ENCODE results near the gene PPIL4. TPM values are rescaled to one million over a fixed set of nuclear protein-coding genes. Genes with fewer than 3 reads are reported as not detected.

The PPIL4 gene
- total and polyA plus RNA-seq, 8 donors, result 6.5 to 14.2 (median 8.8) TPM

- no peaks in the 10 kb centered on the region for H3K36me3 ChIP-seq
- no peaks in the 10 kb centered on the region for H3K9me3 ChIP-seq
- DNase-seq, result no peak
- ATAC-seq, result peak in 3 of 4 donors; percentile 21 to 48 (median 40)
- no peak for TF ChIP-seq CTCF (IDR thresholded peaks at IDR 0.05)
- 73 to 82% methylated on average over 22 of the region's 22 CpGs for WGBS, 2 donors
- no peak within 1 kb of the TSS for H3K27ac ChIP-seq
- no peaks in the 10 kb centered on the region for H3K4me1 ChIP-seq
- no peak for FAIRE-seq
- intact Hi-C loops (cut with DNase I), result no loop called here
- H3K27me3 ChIP-seq, result no peaks in the 10 kb centered on the region
- no peak within 1 kb of the TSS for H3K4me3 ChIP-seq
Measured at GRCh38 chr6:149484733-149485700, 60.8 kb downstream of the PPIL4 start, which contains the start of gene ZC3H12D. Gene ZC3H12D, minus strand, starts transcription at chr6:149485014. Its CDS starts 10,471 bp downstream, at chr6:149474543.

DNA sequence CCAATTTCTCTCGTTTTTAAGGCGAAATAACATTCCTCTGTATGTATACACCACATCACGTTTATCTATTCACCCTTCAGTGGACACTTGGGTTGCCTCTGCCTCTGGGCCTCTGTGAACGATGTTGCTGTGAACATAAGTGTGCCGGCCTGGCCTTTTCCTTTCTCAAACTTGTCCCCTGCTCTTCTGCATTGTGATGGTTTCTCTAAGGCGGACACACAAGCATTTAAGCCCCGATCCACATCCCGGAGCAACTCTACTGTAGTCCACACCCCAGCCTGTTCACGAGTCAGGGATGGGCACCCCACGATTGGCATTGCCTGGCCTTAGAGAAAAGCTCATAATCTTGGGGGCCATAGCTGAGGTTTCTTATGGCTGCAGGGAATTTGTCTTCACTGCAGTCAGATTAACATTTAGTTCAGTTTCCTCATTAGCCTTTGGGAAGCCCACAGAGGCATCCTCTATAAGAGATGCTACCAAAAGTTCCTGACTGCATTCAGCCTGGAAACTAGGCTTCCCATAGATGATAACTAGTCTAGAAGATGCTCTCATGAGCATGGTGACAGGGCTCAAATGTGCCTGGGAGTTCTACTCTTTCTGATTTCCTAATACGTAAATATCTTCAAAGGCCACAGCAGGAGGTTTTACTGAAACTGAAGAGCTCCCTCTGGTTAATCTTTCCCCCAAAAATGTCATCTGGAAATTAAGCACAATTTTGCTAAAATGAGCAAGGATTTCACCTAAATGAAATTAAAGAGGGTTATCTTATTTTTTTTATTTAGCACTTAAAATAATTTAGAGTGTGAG is 61.8 kb downstream of the PPIL4 start:
- intact Hi-C loops (cut with DNase I), result no loop called here
- TF ChIP-seq CTCF (IDR thresholded peaks at IDR 0.05), result no peak
- ATAC-seq (no peak), FAIRE-seq (no peak), DNase-seq (no peak)
- 81 to 85% methylated on average over 11 of the region's 11 CpGs for WGBS, 2 donors
- no peaks in the 10 kb centered on the region for H3K4me1 ChIP-seq
- H3K9me3 ChIP-seq, result no peaks in the 10 kb centered on the region
- no peaks in the 10 kb centered on the region for H3K27me3 ChIP-seq
- H3K4me3 ChIP-seq, result no peak overlapping the region
- H3K36me3 ChIP-seq, result no peaks in the 10 kb centered on the region
- H3K27ac ChIP-seq, result peak overlapping the region in 1 of 4 donors; percentile 59

GRCh38 chr6:149483334-149483725 is 62.5 kb downstream of the PPIL4 start:
- H3K4me1 ChIP-seq, result no peaks in the 10 kb centered on the region
- WGBS, 2 donors, result 85 to 86% methylated on average over 3 of the region's 3 CpGs
- H3K36me3 ChIP-seq, result no peaks in the 10 kb centered on the region
- ATAC-seq (peak in 2 of 4 donors; percentile 4 to 38), DNase-seq (no peak), FAIRE-seq (no peak)
- TF ChIP-seq CTCF (IDR thresholded peaks at IDR 0.05), result no peak
- H3K27me3 ChIP-seq, result no peaks in the 10 kb centered on the region
- H3K27ac ChIP-seq, result peak overlapping the region in 1 of 4 donors; percentile 59
- no peak overlapping the region for H3K4me3 ChIP-seq
- H3K9me3 ChIP-seq, result no peaks in the 10 kb centered on the region
- intact Hi-C loops (cut with DNase I), result no loop called here

DNA sequence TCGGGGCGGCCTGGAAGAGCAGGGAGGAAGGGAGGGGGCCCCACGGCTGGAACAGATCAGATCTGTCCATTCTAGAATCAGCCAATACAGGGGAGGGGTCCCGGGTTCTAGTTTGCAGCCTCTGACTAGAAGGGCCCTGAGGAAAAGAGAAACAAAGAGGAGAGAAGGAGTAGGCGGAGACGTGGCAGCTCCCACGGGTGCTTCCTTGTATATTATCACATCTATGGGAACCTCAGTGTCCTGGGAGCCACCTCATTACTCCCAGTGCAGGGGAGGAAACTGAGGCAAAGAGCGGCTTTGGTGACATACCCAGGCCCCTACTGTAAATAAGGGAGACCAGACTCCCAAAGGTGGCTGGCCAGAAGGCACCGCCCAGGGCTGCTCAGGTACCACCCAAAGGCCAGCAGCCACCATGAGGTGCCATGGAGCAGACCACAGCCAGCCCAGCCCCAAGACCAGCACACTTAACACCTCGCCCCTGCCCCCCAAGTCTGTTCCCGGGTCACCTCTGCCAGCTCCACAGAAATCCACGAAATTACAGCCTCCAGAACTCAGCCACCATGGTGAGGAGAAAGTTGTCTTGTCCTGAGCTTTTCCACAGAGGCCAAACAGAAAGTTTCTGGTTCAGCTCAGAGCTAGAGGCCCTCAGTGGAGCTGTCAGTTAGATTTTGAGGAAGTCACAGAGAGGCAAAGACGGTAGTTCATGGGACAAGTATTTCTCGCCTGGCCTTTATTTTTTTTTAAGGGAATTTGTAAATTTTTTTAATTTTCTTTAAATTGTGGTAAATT is 63.1 kb downstream of the PPIL4 start:
- intact Hi-C loops (cut with DNase I), result no loop called here
- no peak for TF ChIP-seq CTCF (IDR thresholded peaks at IDR 0.05)
- no peaks in the 10 kb centered on the region for H3K36me3 ChIP-seq
- DNase-seq, result no peak
- no peak overlapping the region for H3K4me3 ChIP-seq
- ATAC-seq, result peak in 2 of 4 donors; percentile 47 to 54
- no peak for FAIRE-seq
- peak overlapping the region in 2 of 4 donors; percentile 59 to 69 for H3K27ac ChIP-seq
- H3K9me3 ChIP-seq, result no peaks in the 10 kb centered on the region
- 77 to 81% methylated on average over 14 of the region's 14 CpGs for WGBS, 2 donors
- H3K27me3 ChIP-seq, result no peaks in the 10 kb centered on the region
- H3K4me1 ChIP-seq, result no peaks in the 10 kb centered on the region
